Peyer's patch (tissue), 4 donors: ENCODE data around the gene KRT72. TPM values are rescaled to one million over a fixed set of nuclear protein-coding genes. Genes with fewer than 3 reads are reported as not detected.

ENCODE experiments used
- DNase-seq, 3 donors: peaks; one replicate each; pipeline ENCODE4 v3.0.0-alpha.2; 2017 to 2019
- H3K27ac ChIP-seq, 4 donors: fragments of 200-600 bp; sonication (generic); one replicate each; pipeline ENCODE4 v1.5.1; 2016 to 2019
- H3K27me3 ChIP-seq, 2 donors: fragments of 200-600 bp; sonication (generic); one replicate each; pipeline ENCODE4 v1.5.1; 2019
- H3K36me3 ChIP-seq, 3 donors: fragments of 200-600 bp; sonication (generic); one replicate each; pipeline ENCODE4 v1.5.1; 2016 to 2019
- H3K4me1 ChIP-seq, 4 donors: fragments of 200-600 bp; sonication (generic); one replicate each; pipeline ENCODE4 v1.5.1; 2016 to 2019
- H3K4me3 ChIP-seq, 4 donors: fragments of 200-600 bp; sonication (generic); 1 replicate in 3 of 4; 2 replicates in 1 of 4; pipeline ENCODE4 v1.5.1; 2016 to 2019; ENCODE audit warnings: mild to moderate bottlenecking in 1 of 4
- H3K9me3 ChIP-seq, 4 donors: fragments of 200-600 bp; sonication (generic); one replicate each; pipeline ENCODE4 v1.5.1; 2016 to 2019; ENCODE audit warnings: mild to moderate bottlenecking in 1 of 4
- POLR2A ChIP-seq, 2 donors: fragments of 450-650 bp; IDR thresholded peaks; one replicate each; pipeline ENCODE4 v1.5.1; 2017; ENCODE audit warnings: antibody characterized with exemption in 2 of 2, mild to moderate bottlenecking in 2 of 2, moderate library complexity in 2 of 2
- total RNA-seq, 4 donors: library from RNA; depleted of rRNA; stranded (reverse); fragments of >200 nt; gene quantifications; one replicate each; pipeline ENCODE4 v1.1.0, GENCODE V29; 2016
- TF ChIP-seq, protein P1 (sequence below), 6 experiments: fragments of 450-650 bp in 4 of 6; fragments of 200-600 bp in 2 of 6; sonication (generic) in 1 of 6; IDR thresholded peaks; one replicate each; pipeline ENCODE4 v1.5.1; 2017 to 2019; ENCODE audit warnings: antibody characterized with exemption in 6 of 6, mild to moderate bottlenecking in 3 of 6, moderate library complexity in 1 of 6

Gene KRT72
- total RNA-seq, 4 donors from 2014 or later, result 1.1 to 4.5 (median 2.3) TPM; not detected in 1

DNA sequence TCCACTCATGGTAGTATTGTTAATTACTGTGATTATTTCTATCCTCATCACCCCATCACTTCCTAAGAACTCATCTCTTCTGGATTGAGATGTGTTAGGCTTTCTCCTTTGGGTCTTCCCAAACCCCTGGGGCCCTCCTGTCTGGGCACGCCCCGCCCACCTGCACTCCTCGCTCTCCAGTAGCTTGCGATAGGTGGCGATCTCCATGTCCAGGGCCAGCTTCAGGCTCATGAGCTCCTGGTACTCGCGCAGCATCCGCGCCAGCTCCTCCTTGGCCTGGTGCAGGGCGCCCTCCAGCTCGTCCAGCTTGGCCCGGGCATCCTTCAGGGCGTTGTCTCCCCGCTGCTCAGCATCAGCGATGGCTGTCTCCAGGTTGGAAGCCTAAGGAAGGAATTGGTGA, 55.1 kb downstream of the KRT72 start:
- H3K4me3 ChIP-seq, result no peak overlapping the region
- no peak overlapping the region for H3K27ac ChIP-seq
- no peaks in the 10 kb centered on the region for H3K36me3 ChIP-seq
- DNase-seq, result no peak
- no peaks in the 10 kb centered on the region for H3K27me3 ChIP-seq
- no peaks in the 10 kb centered on the region for H3K9me3 ChIP-seq
- TF ChIP-seq, protein P1, sequence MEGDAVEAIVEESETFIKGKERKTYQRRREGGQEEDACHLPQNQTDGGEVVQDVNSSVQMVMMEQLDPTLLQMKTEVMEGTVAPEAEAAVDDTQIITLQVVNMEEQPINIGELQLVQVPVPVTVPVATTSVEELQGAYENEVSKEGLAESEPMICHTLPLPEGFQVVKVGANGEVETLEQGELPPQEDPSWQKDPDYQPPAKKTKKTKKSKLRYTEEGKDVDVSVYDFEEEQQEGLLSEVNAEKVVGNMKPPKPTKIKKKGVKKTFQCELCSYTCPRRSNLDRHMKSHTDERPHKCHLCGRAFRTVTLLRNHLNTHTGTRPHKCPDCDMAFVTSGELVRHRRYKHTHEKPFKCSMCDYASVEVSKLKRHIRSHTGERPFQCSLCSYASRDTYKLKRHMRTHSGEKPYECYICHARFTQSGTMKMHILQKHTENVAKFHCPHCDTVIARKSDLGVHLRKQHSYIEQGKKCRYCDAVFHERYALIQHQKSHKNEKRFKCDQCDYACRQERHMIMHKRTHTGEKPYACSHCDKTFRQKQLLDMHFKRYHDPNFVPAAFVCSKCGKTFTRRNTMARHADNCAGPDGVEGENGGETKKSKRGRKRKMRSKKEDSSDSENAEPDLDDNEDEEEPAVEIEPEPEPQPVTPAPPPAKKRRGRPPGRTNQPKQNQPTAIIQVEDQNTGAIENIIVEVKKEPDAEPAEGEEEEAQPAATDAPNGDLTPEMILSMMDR (IDR thresholded peaks at IDR 0.05), result no peak
- TF ChIP-seq POLR2A (IDR thresholded peaks at IDR 0.05), result no peak
- H3K4me1 ChIP-seq, result no peaks in the 10 kb centered on the region

DNA sequence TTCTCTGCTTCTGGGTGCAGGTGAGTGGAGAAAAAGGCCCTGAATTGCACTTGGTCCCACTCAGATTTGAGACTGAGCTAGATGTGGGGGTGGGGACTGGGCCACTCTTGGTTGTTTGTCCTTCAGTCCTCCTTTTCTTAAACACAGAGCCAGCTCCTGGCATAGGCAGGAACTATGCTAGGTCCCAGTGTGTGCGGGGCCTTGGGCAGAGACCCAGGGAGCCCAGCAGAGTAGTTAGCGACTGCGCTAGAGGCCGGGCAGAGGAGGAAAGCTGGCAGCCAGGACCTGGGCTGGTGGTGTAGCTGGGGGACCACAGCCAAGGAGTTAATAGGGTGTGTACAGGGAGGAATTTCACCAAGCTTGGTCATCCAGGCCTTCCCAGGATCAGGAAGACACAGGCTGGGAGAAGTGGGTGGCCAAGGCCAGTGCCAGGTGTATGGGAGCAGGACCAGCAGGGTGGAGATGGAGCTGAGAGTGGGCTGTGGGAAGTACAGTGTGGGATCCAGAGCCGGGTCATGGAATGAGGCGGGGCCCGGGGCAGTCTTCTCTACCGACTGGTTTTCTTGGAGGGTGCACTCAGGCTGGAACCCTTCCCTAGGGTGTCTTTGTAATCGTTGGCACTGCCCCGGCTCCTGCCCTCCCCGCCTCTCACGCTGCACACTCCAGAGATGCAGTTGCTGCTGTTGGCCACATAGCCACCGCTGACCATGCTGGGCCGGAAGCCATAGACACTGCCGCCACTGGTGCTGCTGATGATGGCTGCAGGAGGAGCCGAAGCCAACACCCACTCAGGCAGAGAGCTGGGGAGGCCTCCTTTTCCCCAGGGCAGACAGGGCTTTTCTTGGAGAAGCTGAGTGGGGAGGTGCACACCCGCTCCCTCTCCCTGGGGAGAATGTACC, 57.0 kb downstream of the KRT72 start:
- Histone ChIP-seq H3K27me3 (no peaks in the 10 kb centered on the region), H3K36me3 (no peaks in the 10 kb centered on the region), H3K27ac (no peak overlapping the region), H3K4me1 (no peaks in the 10 kb centered on the region), H3K4me3 (no peak overlapping the region), H3K9me3 (no peaks in the 10 kb centered on the region)
- TF ChIP-seq, protein P1 (IDR thresholded peaks at IDR 0.05), result no peak
- no peak for TF ChIP-seq POLR2A (IDR thresholded peaks at IDR 0.05)
- no peak for DNase-seq

DNA sequence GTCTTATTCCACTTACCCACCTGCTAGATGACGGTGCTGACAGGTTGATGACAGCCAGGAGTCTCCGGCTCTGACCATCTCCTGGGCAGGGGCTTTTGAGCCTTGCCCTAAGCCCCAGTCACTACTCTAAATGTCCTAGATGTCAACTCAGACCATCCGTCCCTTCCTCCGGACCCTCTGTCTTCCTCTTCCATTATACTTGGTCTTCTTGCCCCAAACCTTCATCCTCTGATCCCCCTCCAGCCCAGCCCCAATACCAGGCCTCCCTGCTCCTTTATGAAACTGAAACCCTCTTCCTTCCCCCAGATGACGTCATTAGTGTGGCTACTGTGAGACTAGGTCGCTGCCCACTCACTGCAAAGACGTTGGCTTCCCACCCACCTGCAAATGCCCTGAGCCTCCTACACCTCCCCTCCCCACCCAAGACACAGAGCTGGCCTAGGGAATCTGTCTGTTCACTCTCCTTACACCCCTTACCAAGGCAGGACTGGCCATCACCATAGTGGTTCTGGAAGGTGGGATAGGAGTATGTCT, 58.4 kb downstream of the KRT72 start:
- Histone ChIP-seq H3K27ac (no peak overlapping the region), H3K4me1 (no peaks in the 10 kb centered on the region), H3K27me3 (no peaks in the 10 kb centered on the region), H3K9me3 (no peaks in the 10 kb centered on the region), H3K4me3 (no peak overlapping the region), H3K36me3 (no peaks in the 10 kb centered on the region)
- TF ChIP-seq, protein P1 (IDR thresholded peaks at IDR 0.05), result no peak
- no peak for TF ChIP-seq POLR2A (IDR thresholded peaks at IDR 0.05)
- no peak for DNase-seq

DNA sequence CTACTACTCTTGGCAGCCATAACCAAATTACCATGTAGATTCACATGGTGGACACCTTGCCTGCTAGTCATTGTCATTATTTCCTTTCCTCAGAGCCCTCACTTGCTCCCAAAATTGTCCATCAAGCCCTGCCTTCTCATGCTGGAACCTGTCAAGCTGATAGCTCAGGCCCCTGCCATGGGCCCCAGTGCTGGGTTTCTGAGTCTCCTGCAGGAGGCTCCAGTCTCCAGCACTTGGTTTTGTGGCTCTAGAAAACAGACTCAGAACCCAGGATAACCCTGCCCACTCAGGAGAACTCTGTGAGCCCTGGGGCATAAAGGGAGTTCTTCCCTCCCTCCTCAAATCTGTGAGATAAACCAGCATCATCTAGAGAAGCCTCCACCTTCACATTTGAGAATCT, 59.1 kb downstream of the KRT72 start:
- H3K4me1 ChIP-seq, result no peaks in the 10 kb centered on the region
- H3K4me3 ChIP-seq, result no peak overlapping the region
- no peak overlapping the region for H3K27ac ChIP-seq
- TF ChIP-seq POLR2A (IDR thresholded peaks at IDR 0.05), result no peak
- no peaks in the 10 kb centered on the region for H3K36me3 ChIP-seq
- H3K9me3 ChIP-seq, result no peaks in the 10 kb centered on the region
- no peak for DNase-seq
- H3K27me3 ChIP-seq, result no peaks in the 10 kb centered on the region

DNA sequence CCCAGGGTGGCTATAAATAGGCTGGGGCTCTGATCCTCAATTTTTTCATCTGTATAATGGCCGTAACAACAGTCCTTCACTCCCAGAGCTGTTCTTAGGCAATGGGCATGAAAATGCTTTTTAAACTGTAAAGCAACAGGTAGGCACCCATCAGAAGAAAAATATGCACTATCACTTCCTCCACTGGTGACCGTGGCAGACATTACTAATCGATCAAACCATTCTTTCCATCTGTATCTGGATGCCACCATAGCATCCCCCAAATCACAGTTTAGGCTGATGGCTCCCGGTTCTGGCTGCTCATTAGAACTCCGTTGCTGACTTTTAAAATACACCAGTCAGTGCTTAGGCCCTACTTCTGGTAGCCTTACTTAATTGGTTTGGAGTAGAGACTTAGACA, 59.6 kb downstream of the KRT72 start:
- H3K4me3 ChIP-seq, result no peak overlapping the region
- no peaks in the 10 kb centered on the region for H3K4me1 ChIP-seq
- H3K27ac ChIP-seq, result no peak overlapping the region
- H3K9me3 ChIP-seq, result no peaks in the 10 kb centered on the region
- no peak for DNase-seq
- H3K27me3 ChIP-seq, result no peaks in the 10 kb centered on the region
- no peaks in the 10 kb centered on the region for H3K36me3 ChIP-seq
- TF ChIP-seq, protein P1 (IDR thresholded peaks at IDR 0.05), result no peak
- no peak for TF ChIP-seq POLR2A (IDR thresholded peaks at IDR 0.05)

DNA sequence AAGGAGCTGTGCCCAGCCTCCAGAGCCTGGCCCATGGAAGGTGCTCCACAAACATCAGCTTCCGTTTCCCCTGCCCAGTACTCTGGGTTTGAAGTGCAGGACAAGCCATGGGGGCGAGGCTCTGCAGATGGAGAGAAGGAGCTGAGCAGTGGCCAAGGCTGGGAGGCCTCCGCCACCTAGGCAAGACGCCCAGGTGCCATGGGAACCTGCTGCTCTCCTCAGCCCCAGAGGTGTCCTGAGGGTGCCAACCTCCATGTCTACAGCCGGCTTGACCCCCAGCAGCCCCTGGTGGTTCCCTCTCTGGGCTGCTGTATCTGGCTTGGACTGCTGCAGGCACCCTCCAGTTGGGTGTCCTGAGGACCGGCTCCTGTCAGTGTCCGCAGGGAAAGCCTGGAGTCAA, 60.7 kb downstream of the KRT72 start:
- no peak for DNase-seq
- no peak overlapping the region for H3K27ac ChIP-seq
- TF ChIP-seq, protein P1 (IDR thresholded peaks at IDR 0.05), result no peak
- TF ChIP-seq POLR2A (IDR thresholded peaks at IDR 0.05), result no peak
- H3K4me3 ChIP-seq, result no peak overlapping the region
- H3K9me3 ChIP-seq, result no peaks in the 10 kb centered on the region
- H3K4me1 ChIP-seq, result no peaks in the 10 kb centered on the region
- no peaks in the 10 kb centered on the region for H3K27me3 ChIP-seq
- H3K36me3 ChIP-seq, result no peaks in the 10 kb centered on the region
